Measurements from ENCODE around the gene ENO1.

DNA sequence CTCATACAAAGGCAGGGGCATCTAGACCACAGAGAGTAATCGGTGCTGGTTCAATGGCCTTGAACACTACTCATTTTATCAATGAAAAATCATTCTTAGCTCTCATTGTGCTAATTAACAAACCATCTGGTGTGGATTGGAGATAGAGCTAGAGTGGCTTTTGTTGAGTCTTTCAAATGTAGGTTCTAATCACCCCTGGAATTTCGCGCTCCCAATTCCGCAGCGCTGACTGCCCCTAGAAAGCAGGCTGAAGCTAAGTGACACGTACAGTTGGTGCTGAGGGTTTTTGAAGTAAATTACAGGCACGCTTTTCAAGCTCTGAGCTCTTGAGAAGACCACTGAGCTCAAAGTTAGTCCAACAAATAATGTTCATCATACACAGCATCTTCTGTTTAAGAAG, 36.0 kb upstream of the ENO1 start:
- TF ChIP-seq, protein P1, sequence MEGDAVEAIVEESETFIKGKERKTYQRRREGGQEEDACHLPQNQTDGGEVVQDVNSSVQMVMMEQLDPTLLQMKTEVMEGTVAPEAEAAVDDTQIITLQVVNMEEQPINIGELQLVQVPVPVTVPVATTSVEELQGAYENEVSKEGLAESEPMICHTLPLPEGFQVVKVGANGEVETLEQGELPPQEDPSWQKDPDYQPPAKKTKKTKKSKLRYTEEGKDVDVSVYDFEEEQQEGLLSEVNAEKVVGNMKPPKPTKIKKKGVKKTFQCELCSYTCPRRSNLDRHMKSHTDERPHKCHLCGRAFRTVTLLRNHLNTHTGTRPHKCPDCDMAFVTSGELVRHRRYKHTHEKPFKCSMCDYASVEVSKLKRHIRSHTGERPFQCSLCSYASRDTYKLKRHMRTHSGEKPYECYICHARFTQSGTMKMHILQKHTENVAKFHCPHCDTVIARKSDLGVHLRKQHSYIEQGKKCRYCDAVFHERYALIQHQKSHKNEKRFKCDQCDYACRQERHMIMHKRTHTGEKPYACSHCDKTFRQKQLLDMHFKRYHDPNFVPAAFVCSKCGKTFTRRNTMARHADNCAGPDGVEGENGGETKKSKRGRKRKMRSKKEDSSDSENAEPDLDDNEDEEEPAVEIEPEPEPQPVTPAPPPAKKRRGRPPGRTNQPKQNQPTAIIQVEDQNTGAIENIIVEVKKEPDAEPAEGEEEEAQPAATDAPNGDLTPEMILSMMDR (IDR thresholded peaks at IDR 0.05): no peak
- no peak for TF ChIP-seq POLR2A (IDR thresholded peaks at IDR 0.05)
